Measurements from ENCODE around the gene N4BP3. TPM values are rescaled to one million over a fixed set of nuclear protein-coding genes. Genes with fewer than 3 reads are reported as not detected.

Gene N4BP3
- total RNA-seq, 1 donor from 2014 or later: 7.9 TPM

- intact Hi-C loops (cut with DNase I): no loop called here
- TF ChIP-seq CTCF (IDR thresholded peaks at IDR 0.05): peak; percentile 44
- H3K4me3 ChIP-seq: no peak overlapping the region
- H3K36me3 ChIP-seq: no peaks in the 10 kb centered on the region
- H3K4me1 ChIP-seq: peaks cover 28% of the 10 kb centered on the region
- peaks cover 20% of the 10 kb centered on the region for H3K27me3 ChIP-seq (ENCODE audit: low read depth)
- ATAC-seq (peak; percentile 65 to 73), DNase-seq (peak; percentile 85)
- no peaks in the 10 kb centered on the region for H3K9me3 ChIP-seq
- peak overlapping the region; percentile 4 for H3K27ac ChIP-seq
Measured at GRCh38 chr5:178120607-178121357, 7.5 kb downstream of the N4BP3 start.

GRCh38 chr5:178121391-178122276 is 8.3 kb downstream of the N4BP3 start:
- no peaks in the 10 kb centered on the region for H3K9me3 ChIP-seq
- peaks cover 20% of the 10 kb centered on the region for H3K4me1 ChIP-seq
- intact Hi-C loops (cut with DNase I): no loop called here
- no peak overlapping the region for H3K4me3 ChIP-seq
- H3K27me3 ChIP-seq (ENCODE audit: low read depth): peaks cover 14% of the 10 kb centered on the region
- DNase-seq: peak; percentile 39
- H3K36me3 ChIP-seq: no peaks in the 10 kb centered on the region
- TF ChIP-seq CTCF (IDR thresholded peaks at IDR 0.05): no peak
- H3K27ac ChIP-seq: peak overlapping the region; percentile 4
- no peak for ATAC-seq

- no peak for TF ChIP-seq CTCF (IDR thresholded peaks at IDR 0.05)
- DNase-seq (no peak), ATAC-seq (no peak)
- H3K4me3 ChIP-seq: no peak overlapping the region
- peaks cover 12% of the 10 kb centered on the region for H3K4me1 ChIP-seq
- no peak overlapping the region for H3K27ac ChIP-seq
- H3K9me3 ChIP-seq: no peaks in the 10 kb centered on the region
- H3K27me3 ChIP-seq (ENCODE audit: low read depth): peaks cover 10% of the 10 kb centered on the region
- intact Hi-C loops (cut with DNase I): no loop called here
- H3K36me3 ChIP-seq: no peaks in the 10 kb centered on the region
Measured at GRCh38 chr5:178122346-178122745, 9.0 kb downstream of the N4BP3 start.

- no peak overlapping the region for H3K4me3 ChIP-seq
- H3K27ac ChIP-seq: peak overlapping the region; percentile 6
- DNase-seq (peak; percentile 25), ATAC-seq (peak in 1 of 2 donors; percentile 4)
- TF ChIP-seq CTCF (IDR thresholded peaks at IDR 0.05): no peak
- intact Hi-C loops (cut with DNase I): no loop called here
- H3K27me3 ChIP-seq (ENCODE audit: low read depth): peaks cover 10% of the 10 kb centered on the region
- H3K9me3 ChIP-seq: no peaks in the 10 kb centered on the region
- H3K36me3 ChIP-seq: no peaks in the 10 kb centered on the region
- H3K4me1 ChIP-seq: peaks cover 11% of the 10 kb centered on the region
Measured at GRCh38 chr5:178123094-178123965, 10.0 kb downstream of the N4BP3 start.
